GM21737 (cell line): ENCODE results near the gene NFATC4.
"Not testable (repeated sequence)": the region's sequence is repeated elsewhere in the genome, so short reads cannot be mapped to it uniquely, and the experiment has no call there.

Experiments
- ATAC-seq: cut with Tn5 transposase; IDR thresholded peaks from one replicate; pipeline ENCODE4 v1.9.1; 2021; ENCODE audit warnings: mild to moderate bottlenecking, moderate library complexity; ENCODE audit not compliant: unreplicated experiment

The NFATC4 gene

GRCh38 chr14:24367514-24368211 is at the start of gene NFATC4:
Gene NFATC4 (plus strand): TSS chr14:24368184. CDS start chr14:24368341, 157 bp downstream.
- no peak for ATAC-seq

GRCh38 chr14:24321212-24321975 is 46.6 kb upstream of the NFATC4 start:
- ATAC-seq: no peak

- no peak for ATAC-seq
Measured at GRCh38 chr14:24322672-24323071, 45.3 kb upstream of the NFATC4 start.

GRCh38 chr14:24323341-24323740 is 44.6 kb upstream of the NFATC4 start:
- ATAC-seq: no peak

- ATAC-seq: no peak
Measured at GRCh38 chr14:24324024-24324423, 44.0 kb upstream of the NFATC4 start.

- no peak for ATAC-seq
Measured at GRCh38 chr14:24325041-24325530, 42.9 kb upstream of the NFATC4 start.

- no peak for ATAC-seq
Measured at GRCh38 chr14:24325963-24326362, 42.0 kb upstream of the NFATC4 start.

GRCh38 chr14:24327303-24327702 is 40.7 kb upstream of the NFATC4 start:
- no peak for ATAC-seq

- ATAC-seq: not testable (repeated sequence)
Measured at GRCh38 chr14:24327914-24328313, 40.1 kb upstream of the NFATC4 start.

GRCh38 chr14:24329073-24329663 is 38.8 kb upstream of the NFATC4 start:
- no peak for ATAC-seq

- ATAC-seq: no peak
Measured at GRCh38 chr14:24329736-24330135, 38.2 kb upstream of the NFATC4 start.

GRCh38 chr14:24330973-24331674 is 36.9 kb upstream of the NFATC4 start:
- no peak for ATAC-seq

GRCh38 chr14:24331731-24332267 is 36.2 kb upstream of the NFATC4 start:
- ATAC-seq: no peak

GRCh38 chr14:24332268-24332993 is 35.6 kb upstream of the NFATC4 start:
- peak; percentile 83 for ATAC-seq

GRCh38 chr14:24334431-24335291 is 33.3 kb upstream of the NFATC4 start, which contains the start of gene ADCY4:
Gene ADCY4 (minus strand): TSS chr14:24335071. CDS start chr14:24334652, 419 bp downstream.
- ATAC-seq: no peak

- no peak for ATAC-seq
Measured at GRCh38 chr14:24335461-24336171, 32.4 kb upstream of the NFATC4 start.

GRCh38 chr14:24337144-24337823 is 30.7 kb upstream of the NFATC4 start:
- no peak for ATAC-seq

GRCh38 chr14:24337824-24338175 is 30.2 kb upstream of the NFATC4 start:
- no peak for ATAC-seq
